Measurements from ENCODE around the gene ACAP3. TPM values are rescaled to one million over a fixed set of nuclear protein-coding genes. Genes with fewer than 3 reads are reported as not detected.
A peak's percentile ranks its signal among the peaks of the same experiment; 100 is the strongest.

ACAP3 gene
- total and polyA plus RNA-seq, 5 experiments from 2014 or later: 2.0 to 69.1 (median 6.7) TPM

DNA sequence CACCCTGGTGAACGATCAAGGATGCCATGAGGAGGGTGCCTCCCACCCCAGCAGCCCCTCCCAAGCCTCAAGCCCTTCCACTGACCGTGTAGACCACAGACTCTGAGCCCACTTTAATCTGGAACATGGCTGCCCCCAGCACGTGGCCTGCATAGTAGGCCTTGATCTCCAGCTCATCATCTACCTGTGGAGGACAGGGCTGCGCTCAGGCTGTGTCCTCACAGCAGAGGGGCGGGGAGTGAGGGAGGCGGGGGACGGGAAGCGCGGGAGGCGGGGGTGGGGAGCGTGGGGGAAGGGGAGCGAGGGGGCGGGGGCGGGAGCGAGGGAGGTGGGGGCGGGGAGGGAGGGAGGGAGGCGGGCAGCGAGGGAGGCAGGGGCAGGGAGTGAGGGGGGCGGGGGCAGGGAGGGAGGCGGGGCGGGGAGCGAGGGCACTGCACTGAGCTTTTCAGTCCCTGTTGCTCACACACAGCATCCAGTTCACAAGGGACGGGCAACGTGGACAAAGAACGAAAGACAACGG lies 7.8 kb upstream of the ACAP3 start:
- Mint-ChIP-seq H3K9me3 (no peaks in the 10 kb centered on the region), H3K4me3 (no peak overlapping the region), H3K4me1 (peaks cover 0 to 15% (median 4%) of the 10 kb centered on the region in 4 donors), H3K36me3 (peaks cover 0 to 52% (median 1%) of the 10 kb centered on the region in 3 donors), H3K27me3 (no peaks in the 10 kb centered on the region), H3K27ac (peak overlapping the region in 1 of 10 donors; percentile 5)
- ATAC-seq (no peak), DNase-seq (no peak)
- POLR2A ChIA-PET: no interaction called here

DNA sequence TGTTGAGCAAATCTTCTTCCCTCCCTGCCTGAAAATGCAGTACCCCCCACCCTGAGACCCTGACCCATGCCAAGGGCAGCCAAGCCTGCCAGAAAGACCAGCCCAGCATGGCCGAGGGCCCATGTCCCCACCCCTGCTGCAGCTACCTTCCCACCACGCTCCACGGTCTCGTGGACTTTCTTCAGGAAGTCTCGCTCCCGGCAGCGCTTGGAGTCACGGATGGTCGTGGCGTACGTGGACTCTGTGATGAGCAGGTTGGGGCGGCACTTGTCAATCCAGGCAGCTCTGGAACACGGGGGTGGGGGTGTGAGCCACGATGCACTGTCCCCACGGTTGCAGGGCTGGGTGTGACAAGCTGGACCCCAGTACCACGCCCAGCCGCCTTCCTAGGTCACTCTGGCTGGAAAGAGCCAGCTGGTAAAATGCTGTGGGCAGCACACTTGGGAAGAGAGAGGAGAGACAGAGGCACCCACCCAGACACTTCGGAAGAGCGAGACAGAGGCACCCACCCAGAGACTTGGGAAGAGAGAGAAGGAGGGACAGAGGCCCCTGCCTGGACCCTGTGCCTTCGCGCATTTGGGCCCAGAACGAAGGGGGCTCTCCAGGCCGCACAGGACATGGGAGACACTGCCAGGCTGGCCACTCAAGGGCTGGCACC lies 7.1 kb upstream of the ACAP3 start:
- peaks cover 0 to 11% (median 4%) of the 10 kb centered on the region in 4 donors for H3K4me1 Mint-ChIP-seq
- POLR2A ChIA-PET: interaction anchor here (1.1 kb wide), 1 partner anchor 9 kb away, joined by 4 read pairs; no protein-coding TSS in a partner anchor
- H3K27ac Mint-ChIP-seq: no peak overlapping the region
- peaks cover 0 to 50% (median 1%) of the 10 kb centered on the region in 3 donors for H3K36me3 Mint-ChIP-seq
- no peak for ATAC-seq
- H3K27me3 Mint-ChIP-seq: no peaks in the 10 kb centered on the region
- H3K4me3 Mint-ChIP-seq: no peak overlapping the region
- no peaks in the 10 kb centered on the region for H3K9me3 Mint-ChIP-seq
- DNase-seq: no peak

DNA sequence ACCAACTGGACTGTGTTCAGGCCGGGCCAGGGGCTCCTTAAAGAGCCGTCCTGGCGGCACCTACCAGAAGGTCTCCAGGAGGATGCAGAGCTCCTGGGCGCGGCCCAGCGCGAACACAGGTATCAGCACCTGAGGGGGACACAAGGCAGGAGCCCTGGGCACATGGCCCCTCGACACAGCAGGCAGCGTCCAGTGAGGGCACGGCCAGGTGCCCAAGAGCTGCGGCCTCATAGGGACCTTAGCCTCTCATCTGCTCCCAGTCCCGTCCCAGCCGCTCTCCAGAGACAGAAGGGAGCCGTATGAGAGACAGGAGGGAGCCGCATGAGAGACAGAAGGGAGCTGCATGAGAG lies 6.5 kb upstream of the ACAP3 start:
- H3K4me1 Mint-ChIP-seq: peaks cover 0 to 7% (median 2%) of the 10 kb centered on the region in 4 donors
- no peak for ATAC-seq
- no peaks in the 10 kb centered on the region for H3K27me3 Mint-ChIP-seq
- no peak overlapping the region for H3K27ac Mint-ChIP-seq
- no peak overlapping the region for H3K4me3 Mint-ChIP-seq
- H3K36me3 Mint-ChIP-seq: peaks cover 0 to 44% (median 1%) of the 10 kb centered on the region in 3 donors
- no peak for DNase-seq
- POLR2A ChIA-PET: interaction anchor here (1.1 kb wide), 1 partner anchor 9 kb away, joined by 4 read pairs; no protein-coding TSS in a partner anchor
- no peaks in the 10 kb centered on the region for H3K9me3 Mint-ChIP-seq

DNA sequence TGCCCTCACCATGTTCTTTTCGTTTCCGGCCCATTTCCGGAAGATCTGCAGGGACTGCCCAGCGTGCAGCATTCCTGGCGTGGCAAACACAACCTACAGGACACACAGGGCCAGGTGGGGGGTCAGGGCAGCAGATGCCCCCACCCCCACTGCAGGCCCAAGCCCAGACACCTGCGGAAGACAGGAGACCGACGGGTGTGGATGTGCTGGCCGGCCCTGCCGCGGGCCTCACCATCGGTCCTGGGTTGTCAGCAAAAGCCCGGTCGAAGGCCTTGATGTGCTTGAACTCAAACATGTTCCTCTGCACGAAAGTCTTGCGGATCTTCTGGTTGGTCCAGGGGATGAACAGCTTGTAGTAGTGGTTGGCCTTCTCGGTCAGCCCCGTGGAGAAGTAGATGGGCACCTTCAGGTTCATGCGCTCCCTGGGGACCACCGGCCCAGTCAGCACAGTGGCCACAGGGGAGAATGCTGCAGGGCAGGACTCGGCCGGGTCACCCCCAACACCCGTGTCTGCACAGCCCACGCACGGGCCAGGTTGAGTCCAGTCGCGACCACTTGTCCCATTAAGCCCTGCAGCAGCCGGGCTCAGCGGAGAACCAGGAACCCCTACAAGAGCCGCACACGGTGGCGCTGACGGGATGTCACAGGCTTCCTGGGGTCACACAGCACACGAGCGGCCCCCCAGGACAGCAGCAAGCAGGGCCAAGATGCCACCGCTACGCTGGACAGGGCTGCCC lies 5.9 kb upstream of the ACAP3 start:
- H3K9me3 Mint-ChIP-seq: no peaks in the 10 kb centered on the region
- H3K4me3 Mint-ChIP-seq: peak overlapping the region in 1 of 10 donors; percentile 45
- no peaks in the 10 kb centered on the region for H3K27me3 Mint-ChIP-seq
- POLR2A ChIA-PET: interaction anchor here (0.6 to 1.1 kb wide), 2 partner anchors 8 to 130 kb away, joined by 3 to 4 read pairs; no protein-coding TSS in a partner anchor
- peaks cover 0 to 39% (median 1%) of the 10 kb centered on the region in 3 donors for H3K36me3 Mint-ChIP-seq
- H3K27ac Mint-ChIP-seq: peak overlapping the region in 1 of 10 donors; percentile 27
- H3K4me1 Mint-ChIP-seq: peaks cover 0 to 6% (median 1%) of the 10 kb centered on the region in 4 donors
- no peak for ATAC-seq
- no peak for DNase-seq

DNA sequence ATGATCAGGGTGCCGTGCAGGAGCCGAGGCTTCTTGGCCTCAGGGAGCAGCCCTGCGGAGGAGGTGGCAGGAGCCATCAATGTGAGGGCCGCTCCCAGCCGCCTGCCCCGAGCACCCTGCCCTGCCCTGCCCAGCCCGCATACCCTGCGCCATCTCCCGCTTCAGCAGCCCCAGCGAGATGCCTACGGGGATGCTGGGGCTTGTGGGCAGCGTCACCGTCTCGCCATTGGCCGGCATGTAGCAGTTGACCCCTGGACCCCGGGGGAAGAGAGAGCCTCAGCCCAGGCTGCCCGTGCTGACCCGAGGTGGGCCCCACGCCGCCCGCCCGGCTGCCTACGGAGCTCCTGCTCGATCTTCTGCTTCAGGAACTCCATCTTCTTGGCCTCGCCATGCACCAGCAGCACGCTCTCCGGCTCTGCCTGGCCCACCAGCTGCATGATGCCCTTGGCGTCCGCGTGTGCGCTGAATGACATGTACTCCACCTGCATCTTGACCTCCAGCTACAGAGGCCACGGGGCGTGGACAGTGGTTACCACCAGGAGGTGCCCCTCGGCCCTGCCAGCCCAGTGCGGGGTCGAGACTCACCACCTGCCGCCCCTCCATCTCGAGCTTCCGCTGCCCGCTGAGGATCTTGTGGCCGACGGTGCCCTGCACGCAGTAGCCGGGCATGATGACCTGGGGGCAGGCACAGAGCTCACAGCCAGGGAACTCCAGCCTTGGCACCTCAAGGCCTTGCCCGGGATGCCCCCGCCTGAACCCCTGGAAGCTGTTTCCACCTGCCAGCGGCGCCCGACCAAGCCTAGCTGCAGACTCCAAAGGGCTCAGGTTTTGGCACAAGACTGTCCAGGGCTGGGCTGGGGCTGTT lies 5.0 kb upstream of the ACAP3 start:
- POLR2A ChIA-PET: interaction anchor here (2.6 kb wide), 1 partner anchor 87 kb away, joined by 7 read pairs; the partner anchor contains the start of gene CCNL2
- Mint-ChIP-seq H3K9me3 (no peaks in the 10 kb centered on the region), H3K4me3 (peak overlapping the region in 2 of 10 donors; percentile 29 to 30), H3K27ac (peak overlapping the region in 1 of 10 donors; percentile 59), H3K27me3 (no peaks in the 10 kb centered on the region), H3K4me1 (peaks cover 0 to 6% (median 1%) of the 10 kb centered on the region in 4 donors), H3K36me3 (peaks cover 0 to 30% (median 1%) of the 10 kb centered on the region in 3 donors)
- ATAC-seq (no peak), DNase-seq (no peak)

DNA sequence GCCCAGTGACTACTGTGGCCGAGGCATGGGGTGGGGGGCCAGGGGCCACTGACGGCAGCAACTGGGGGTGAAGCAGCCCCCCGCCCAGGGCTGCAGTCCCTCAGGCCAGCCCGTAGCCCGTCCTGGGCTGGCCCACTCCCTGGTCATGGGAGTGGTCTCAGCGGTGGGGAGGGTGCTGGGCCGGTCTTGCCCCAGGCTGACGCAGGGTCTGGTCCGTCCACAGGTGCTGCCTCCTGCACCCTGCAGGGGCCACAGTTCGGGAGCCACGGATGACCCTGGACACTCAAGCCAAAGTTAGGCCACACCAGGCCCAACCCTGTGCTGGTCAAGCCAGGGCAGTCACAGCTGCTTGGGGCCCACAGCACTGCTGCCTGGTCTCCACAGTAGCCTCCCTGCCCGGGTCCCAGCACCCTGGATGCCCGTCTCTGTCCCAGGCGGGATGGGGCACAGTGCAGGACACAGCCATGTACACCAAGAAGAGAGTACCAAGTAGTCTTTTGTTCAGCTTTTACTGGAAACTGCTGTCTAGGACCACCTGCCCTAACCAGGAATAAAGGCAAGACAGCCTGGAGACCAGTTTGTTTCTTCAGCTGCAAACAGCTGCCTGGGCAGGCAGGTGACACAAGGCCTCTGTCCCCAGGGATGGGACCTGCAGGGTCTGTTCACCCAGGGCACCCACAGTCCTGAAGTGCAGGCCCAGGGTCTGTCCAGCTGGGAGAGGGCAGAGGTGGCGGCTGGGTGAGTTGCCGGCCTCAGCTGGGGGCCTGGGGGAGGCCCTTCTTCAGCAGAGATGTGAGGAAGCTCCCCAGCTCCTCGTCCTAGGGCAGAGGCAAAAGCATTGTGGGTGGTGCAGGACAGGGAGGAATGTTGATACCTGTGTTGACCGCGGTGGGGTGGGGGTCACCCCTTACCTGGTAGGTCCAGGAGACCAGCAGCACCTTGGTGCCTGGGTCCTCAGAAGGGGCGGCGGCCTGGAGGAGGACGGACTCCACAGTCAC lies 3.7 kb upstream of the ACAP3 start:
- Mint-ChIP-seq H3K27me3 (no peaks in the 10 kb centered on the region), H3K4me1 (peaks cover 2 to 14% (median 7%) of the 10 kb centered on the region in 4 donors), H3K27ac (no peak overlapping the region), H3K36me3 (peaks cover 0 to 21% (median 1%) of the 10 kb centered on the region in 3 donors), H3K9me3 (no peaks in the 10 kb centered on the region), H3K4me3 (no peak overlapping the region)
- POLR2A ChIA-PET: interaction anchor here (0.9 to 2.6 kb wide), 3 partner anchors 14 to 88 kb away, joined by 3 to 7 read pairs (median 3); partner anchors contain the start of gene CCNL2
- ATAC-seq: no peak
- DNase-seq: no peak

DNA sequence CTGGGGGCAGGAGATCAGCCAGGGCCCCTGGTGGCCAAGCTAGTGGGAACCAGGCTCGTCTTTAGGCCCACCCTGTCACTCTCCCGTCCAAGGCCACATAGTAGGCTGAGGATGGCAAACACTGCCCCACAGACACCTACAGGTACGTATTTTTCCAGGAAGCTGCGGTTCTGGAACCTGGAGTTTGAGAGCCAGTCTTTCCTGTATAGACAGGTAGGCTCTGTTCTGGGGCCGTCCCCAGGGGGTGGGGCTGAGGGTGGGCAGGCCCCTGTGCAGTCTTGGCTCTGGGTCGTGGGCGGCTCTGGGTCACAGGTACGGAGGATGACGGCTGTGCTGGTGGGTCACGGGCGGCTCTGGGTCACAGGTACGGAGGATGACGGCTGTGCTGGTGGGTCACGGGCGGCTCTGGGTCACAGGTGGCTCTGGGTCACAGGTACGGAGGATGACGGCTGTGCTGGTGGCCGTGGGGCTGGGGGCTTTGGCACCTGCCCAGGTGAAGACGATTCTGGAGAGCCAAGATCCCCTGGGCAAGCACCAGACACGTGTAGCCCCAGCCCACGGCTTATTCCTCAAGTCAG lies 2.8 kb upstream of the ACAP3 start:
- peaks cover 6 to 22% (median 15%) of the 10 kb centered on the region in 4 donors for H3K4me1 Mint-ChIP-seq
- H3K36me3 Mint-ChIP-seq: peaks cover 0 to 15% (median 1%) of the 10 kb centered on the region in 3 donors
- no peaks in the 10 kb centered on the region for H3K9me3 Mint-ChIP-seq
- POLR2A ChIA-PET: interaction anchor here (0.9 to 2.6 kb wide), 3 partner anchors 15 to 89 kb away, joined by 3 to 7 read pairs (median 6); partner anchors contain the start of gene CCNL2
- H3K27me3 Mint-ChIP-seq: no peaks in the 10 kb centered on the region
- DNase-seq (no peak), ATAC-seq (no peak)
- H3K27ac Mint-ChIP-seq: peak overlapping the region in 6 of 10 donors; percentile 13 to 85 (median 63)
- H3K4me3 Mint-ChIP-seq: peak overlapping the region in 7 of 10 donors; percentile 27 to 79 (median 57)

DNA sequence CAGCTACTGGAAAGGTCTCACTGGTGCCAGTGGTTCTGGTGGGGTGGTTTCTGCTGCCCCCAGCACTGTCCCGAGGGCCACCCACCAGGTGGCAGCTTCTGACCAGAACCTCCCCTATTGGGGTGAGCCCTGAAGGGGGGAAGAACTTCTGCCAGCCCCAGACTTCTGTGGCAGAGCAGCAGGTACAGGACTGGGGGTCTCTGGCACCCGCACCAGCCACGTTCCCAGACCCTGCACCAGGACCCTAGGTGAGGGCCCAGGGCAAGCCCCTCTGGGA lies 2.3 kb upstream of the ACAP3 start:
- Mint-ChIP-seq H3K36me3 (peaks cover 0 to 14% (median 1%) of the 10 kb centered on the region in 3 donors), H3K4me1 (peaks cover 6 to 26% (median 21%) of the 10 kb centered on the region in 4 donors), H3K9me3 (no peaks in the 10 kb centered on the region), H3K4me3 (peak overlapping the region in 9 of 10 donors; percentile 10 to 79 (median 58)), H3K27me3 (no peaks in the 10 kb centered on the region), H3K27ac (peak overlapping the region in 3 of 10 donors; percentile 38 to 53 (median 40))
- ATAC-seq: no peak
- no peak for DNase-seq
- POLR2A ChIA-PET: interaction anchor here (0.9 to 2.1 kb wide), 3 partner anchors 16 to 62 kb away, joined by 3 to 6 read pairs (median 3); no protein-coding TSS in a partner anchor

DNA sequence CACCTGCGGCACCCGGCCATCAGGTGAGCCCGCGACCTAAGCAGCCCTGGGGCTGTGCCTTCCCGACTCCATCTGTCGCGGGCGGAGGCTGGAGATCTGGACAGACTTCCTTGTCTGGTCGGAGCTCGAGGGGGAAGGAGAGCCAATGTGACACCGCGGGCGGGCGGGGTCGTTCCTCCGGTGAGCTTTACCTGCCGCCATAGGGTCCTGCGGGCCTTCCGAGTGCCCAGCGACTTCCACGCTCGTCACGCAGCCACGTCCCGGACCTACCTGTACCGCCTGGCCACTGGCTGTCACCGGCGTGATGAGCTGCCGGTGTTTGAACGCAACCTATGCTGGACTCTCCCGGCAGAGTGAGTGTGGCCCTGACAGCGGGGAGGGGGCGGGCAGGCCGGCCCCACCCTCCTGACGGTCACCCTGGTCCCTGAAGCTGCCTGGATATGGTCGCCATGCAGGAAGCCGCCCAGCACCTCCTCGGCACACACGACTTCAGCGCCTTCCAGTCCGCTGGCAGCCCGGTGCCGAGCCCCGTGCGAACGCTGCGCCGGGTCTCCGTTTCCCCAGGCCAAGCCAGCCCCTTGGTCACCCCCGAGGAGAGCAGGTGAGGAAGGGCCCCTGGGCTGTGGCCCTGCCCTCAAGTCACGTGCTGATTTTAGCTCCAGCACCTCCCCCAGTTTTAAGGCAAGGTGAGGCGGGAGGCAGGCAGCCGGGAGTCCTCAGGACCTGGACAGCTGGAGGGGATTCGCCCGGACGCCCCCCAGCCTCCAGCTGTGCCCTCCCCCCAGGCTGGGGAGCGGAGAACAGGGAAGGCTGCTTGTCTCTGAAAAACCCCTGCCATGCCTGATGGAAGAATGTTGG lies 1.8 kb upstream of the ACAP3 start:
- no peak for DNase-seq
- POLR2A ChIA-PET: interaction anchor here (0.9 to 2.1 kb wide), 3 partner anchors 16 to 63 kb away, joined by 3 to 6 read pairs (median 3); no protein-coding TSS in a partner anchor
- Mint-ChIP-seq H3K4me3 (peak overlapping the region; percentile 56 to 79 (median 70)), H3K27ac (peak overlapping the region in 7 of 10 donors; percentile 24 to 86 (median 65)), H3K4me1 (peaks cover 8 to 26% (median 22%) of the 10 kb centered on the region in 4 donors), H3K27me3 (no peaks in the 10 kb centered on the region), H3K36me3 (peaks cover 0 to 11% (median 1%) of the 10 kb centered on the region in 3 donors), H3K9me3 (no peaks in the 10 kb centered on the region)
- no peak for ATAC-seq

DNA sequence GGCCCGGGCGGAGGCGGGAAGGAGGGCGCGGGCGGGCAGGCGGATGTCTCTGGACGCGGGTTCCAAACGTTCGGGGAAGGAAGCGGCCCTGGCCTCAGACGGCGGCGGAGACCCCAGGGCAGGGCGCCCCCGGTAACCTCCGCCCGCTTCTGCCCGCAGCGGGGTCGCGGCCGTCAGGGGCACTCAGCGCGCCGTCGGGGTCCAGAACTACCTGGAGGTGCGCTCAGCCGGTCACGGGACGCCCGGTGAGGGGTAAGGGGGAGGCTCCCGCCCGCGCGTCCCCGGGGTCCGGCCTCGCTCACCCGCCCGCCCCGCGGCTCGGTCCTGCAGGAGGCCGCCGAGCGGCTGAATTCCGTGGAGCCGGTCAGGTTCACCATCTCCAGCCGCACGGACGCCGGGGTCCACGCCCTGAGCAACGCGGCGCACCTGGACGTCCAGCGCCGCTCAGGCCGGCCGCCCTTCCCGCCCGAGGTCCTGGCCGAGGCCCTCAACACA lies 1.1 kb upstream of the ACAP3 start:
- POLR2A ChIA-PET: interaction anchor here (0.9 to 2.1 kb wide), 3 partner anchors 17 to 63 kb away, joined by 3 to 6 read pairs (median 3); no protein-coding TSS in a partner anchor
- ATAC-seq (no peak), DNase-seq (no peak)
- peaks cover 0 to 11% (median 1%) of the 10 kb centered on the region in 3 donors for H3K36me3 Mint-ChIP-seq
- no peaks in the 10 kb centered on the region for H3K27me3 Mint-ChIP-seq
- no peaks in the 10 kb centered on the region for H3K9me3 Mint-ChIP-seq
- H3K4me3 Mint-ChIP-seq: peak overlapping the region; percentile 78 to 93 (median 82)
- peaks cover 8 to 27% (median 22%) of the 10 kb centered on the region in 4 donors for H3K4me1 Mint-ChIP-seq
- peak overlapping the region in 8 of 10 donors; percentile 40 to 93 (median 90) for H3K27ac Mint-ChIP-seq
